Measurements from ENCODE around the gene SLC45A3.

DNA sequence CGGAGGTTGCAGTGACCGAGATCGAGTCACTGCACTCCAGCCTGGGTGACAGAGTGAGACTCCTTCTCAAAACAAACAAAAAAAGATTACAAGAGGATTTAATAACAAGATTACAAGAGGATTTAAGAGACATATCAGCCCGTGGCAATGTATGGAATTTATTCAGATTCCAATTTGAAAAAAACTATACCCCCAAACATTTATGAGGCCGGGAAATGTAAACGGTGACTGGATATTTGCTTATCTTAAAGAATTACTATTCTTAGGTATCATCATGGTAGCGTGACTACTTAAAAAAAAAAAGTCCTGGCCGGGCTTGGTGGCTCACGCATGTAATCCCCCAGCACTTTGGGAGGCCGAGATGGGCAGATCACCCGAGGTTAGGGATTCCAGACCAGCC lies 27.3 kb downstream of the SLC45A3 start:
- TF ChIP-seq, protein P1, sequence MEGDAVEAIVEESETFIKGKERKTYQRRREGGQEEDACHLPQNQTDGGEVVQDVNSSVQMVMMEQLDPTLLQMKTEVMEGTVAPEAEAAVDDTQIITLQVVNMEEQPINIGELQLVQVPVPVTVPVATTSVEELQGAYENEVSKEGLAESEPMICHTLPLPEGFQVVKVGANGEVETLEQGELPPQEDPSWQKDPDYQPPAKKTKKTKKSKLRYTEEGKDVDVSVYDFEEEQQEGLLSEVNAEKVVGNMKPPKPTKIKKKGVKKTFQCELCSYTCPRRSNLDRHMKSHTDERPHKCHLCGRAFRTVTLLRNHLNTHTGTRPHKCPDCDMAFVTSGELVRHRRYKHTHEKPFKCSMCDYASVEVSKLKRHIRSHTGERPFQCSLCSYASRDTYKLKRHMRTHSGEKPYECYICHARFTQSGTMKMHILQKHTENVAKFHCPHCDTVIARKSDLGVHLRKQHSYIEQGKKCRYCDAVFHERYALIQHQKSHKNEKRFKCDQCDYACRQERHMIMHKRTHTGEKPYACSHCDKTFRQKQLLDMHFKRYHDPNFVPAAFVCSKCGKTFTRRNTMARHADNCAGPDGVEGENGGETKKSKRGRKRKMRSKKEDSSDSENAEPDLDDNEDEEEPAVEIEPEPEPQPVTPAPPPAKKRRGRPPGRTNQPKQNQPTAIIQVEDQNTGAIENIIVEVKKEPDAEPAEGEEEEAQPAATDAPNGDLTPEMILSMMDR (IDR thresholded peaks at IDR 0.05) = no peak
- TF ChIP-seq POLR2A (IDR thresholded peaks at IDR 0.05) = no peak
